Measurements from ENCODE around the gene ZNF225.

ZNF225 gene

GRCh38 chr19:44176590-44176989 lies 63.4 kb downstream of the ZNF225 start:
- TF ChIP-seq EZH2 (IDR thresholded peaks at IDR 0.05) (no peak), FOXP2 (optimal IDR thresholded peaks at IDR 0.05; ENCODE audit: control extremely low read depth, extremely low read length, insufficient read depth) (no peak), POLR2AphosphoS5 (IDR thresholded peaks at IDR 0.05; ENCODE audit: borderline replicate concordance, low read depth, low read length) (no peak)
- Histone ChIP-seq H3K9ac (ENCODE audit: insufficient read length) (no peak overlapping the region), H3K9me3 (ENCODE audit: low read depth, low read length) (peaks cover 33% of the 10 kb centered on the region), H3K27ac (no peak overlapping the region), H3K4me3 (no peak overlapping the region), H3K36me3 (ENCODE audit: insufficient read depth, low read length) (peaks cover 56% of the 10 kb centered on the region)
- no peak for DNase-seq (ENCODE audit: low read depth, low spot score)

DNA sequence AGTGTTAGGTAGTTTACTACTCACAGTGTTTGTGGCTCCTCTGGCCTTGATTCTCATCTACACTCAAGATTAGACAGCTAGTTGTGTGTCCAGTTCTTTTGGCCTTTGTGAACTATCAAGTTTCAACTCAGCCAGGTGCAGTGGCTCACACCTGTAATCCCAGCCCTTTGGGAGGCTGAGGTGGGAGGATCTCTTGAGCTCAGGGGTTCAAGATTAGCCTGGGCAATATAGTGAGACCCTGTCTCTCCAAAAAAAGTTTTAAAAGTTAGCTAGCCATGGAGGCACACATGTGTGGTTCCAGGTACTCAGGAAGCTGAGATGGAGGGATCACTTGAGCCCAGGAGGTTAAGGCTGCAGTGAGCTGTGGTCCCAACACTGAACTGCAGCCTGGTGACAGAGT lies 67.8 kb downstream of the ZNF225 start:
- TF ChIP-seq POLR2AphosphoS5 (IDR thresholded peaks at IDR 0.05; ENCODE audit: borderline replicate concordance, low read depth, low read length) (no peak), FOXP2 (optimal IDR thresholded peaks at IDR 0.05; ENCODE audit: control extremely low read depth, extremely low read length, insufficient read depth) (no peak), EZH2 (IDR thresholded peaks at IDR 0.05) (no peak)
- H3K9ac ChIP-seq (ENCODE audit: insufficient read length): no peak overlapping the region
- H3K4me3 ChIP-seq: no peak overlapping the region
- peaks cover 12% of the 10 kb centered on the region for H3K36me3 ChIP-seq (ENCODE audit: insufficient read depth, low read length)
- no peak for DNase-seq (ENCODE audit: low read depth, low spot score)
- H3K9me3 ChIP-seq (ENCODE audit: low read depth, low read length): peaks cover 18% of the 10 kb centered on the region
- H3K27ac ChIP-seq: no peak overlapping the region

GRCh38 chr19:44182145-44182544 lies 68.9 kb downstream of the ZNF225 start:
- DNase-seq (ENCODE audit: low read depth, low spot score): no peak
- Histone ChIP-seq H3K9me3 (ENCODE audit: low read depth, low read length) (peaks cover 10% of the 10 kb centered on the region; the same call in 1 of the 2 replicates), H3K36me3 (ENCODE audit: insufficient read depth, low read length) (peaks cover under 1% of the 10 kb centered on the region; the same call in 1 of the 2 replicates), H3K4me3 (no peak overlapping the region), H3K9ac (ENCODE audit: insufficient read length) (no peak overlapping the region), H3K27ac (no peak overlapping the region)
- no peak for TF ChIP-seq FOXP2 (optimal IDR thresholded peaks at IDR 0.05; ENCODE audit: control extremely low read depth, extremely low read length, insufficient read depth)
- TF ChIP-seq POLR2AphosphoS5 (IDR thresholded peaks at IDR 0.05; ENCODE audit: borderline replicate concordance, low read depth, low read length): no peak
- no peak for TF ChIP-seq EZH2 (IDR thresholded peaks at IDR 0.05)

Measured in SK-N-MC (cell line).